ENCODE data around the gene MNS1.
"Not testable (repeated sequence)": the region's sequence is repeated elsewhere in the genome, so short reads cannot be mapped to it uniquely, and the experiment has no call there.

The MNS1 gene

GRCh38 chr15:56456229-56456628, 8.7 kb downstream of the MNS1 start:
- DNase-seq (ENCODE audit: low read depth in 2 of 2, low spot score in 1 of 2) = no peak

GRCh38 chr15:56454836-56455235, 10.1 kb downstream of the MNS1 start:
- no peak for DNase-seq (ENCODE audit: low read depth in 2 of 2, low spot score in 1 of 2)

DNA sequence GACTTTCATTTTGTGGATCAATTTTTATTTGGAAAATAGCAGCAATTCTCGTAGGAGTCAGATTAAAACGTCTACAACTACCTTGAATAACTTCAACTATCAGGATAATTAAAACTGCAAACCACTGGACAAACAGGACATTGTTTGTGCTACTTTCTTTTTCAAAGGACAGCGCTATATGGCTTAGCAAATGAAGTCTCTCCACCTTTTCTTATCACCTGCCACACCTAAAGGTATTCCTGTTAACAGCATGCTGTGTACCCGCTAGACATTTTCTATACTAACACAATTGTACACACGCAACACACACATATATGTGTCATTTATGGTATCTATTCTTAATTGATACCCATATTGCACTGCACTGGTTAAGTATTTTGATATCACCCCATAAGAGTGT, 19.2 kb downstream of the MNS1 start:
- DNase-seq (ENCODE audit: low read depth in 2 of 2, low spot score in 1 of 2) = no peak

DNA sequence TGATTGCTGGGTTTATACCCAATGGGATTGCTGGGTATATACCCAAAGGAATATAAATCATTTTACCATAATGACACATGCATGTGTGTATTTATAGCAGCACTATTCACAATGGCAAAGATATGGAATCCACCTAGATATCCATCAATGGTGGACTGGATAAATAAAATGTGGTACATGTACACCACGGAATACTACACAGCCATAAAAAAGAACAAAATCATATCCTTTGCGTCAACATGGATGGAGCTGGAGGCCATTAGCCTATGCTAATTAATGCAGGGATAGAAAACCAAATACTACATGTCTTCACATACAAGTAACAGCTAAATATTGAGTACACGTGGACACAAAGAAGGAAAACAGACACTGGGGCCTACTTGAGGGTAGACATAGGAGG, 22.6 kb downstream of the MNS1 start:
- DNase-seq (ENCODE audit: low read depth in 2 of 2, low spot score in 1 of 2) = no peak

- no peak for DNase-seq (ENCODE audit: low read depth in 2 of 2, low spot score in 1 of 2)
Observed at GRCh38 chr15:56440214-56440770, 24.6 kb downstream of the MNS1 start.

- no peak for DNase-seq (ENCODE audit: low read depth in 2 of 2, low spot score in 1 of 2)
Observed at GRCh38 chr15:56432304-56432703, 32.6 kb downstream of the MNS1 start.

DNA sequence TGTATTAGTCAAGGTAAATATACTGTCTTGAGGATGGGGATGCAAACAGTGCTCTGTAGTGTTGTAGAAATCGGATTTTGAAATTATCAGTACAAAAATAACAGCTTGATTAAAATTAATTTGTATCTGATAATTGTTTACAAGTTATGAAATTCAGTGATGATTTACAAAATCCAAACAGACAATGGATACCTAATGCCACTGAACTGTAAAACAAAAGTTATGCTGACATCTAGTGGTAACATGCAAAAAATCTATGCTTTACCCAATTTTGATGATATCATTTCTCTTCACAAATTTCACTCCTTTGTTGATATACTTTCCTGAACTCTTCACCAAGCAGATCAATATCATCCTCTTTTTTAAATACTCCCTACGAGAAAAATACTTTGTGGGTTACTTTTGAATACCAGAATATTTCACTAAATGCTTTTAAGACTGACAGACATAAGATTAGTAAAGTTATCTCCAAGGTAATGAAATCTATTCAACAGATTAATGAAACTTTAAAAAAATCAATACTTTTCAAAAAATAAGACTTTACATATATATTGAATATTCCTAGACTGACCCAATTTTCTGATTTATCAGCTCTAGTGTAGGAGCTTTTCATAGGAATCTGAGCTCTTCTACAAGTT, 36.0 kb downstream of the MNS1 start:
- DNase-seq (ENCODE audit: low read depth in 2 of 2, low spot score in 1 of 2) = no peak

GRCh38 chr15:56425976-56426375, 39.0 kb downstream of the MNS1 start:
- no peak for DNase-seq (ENCODE audit: low read depth in 2 of 2, low spot score in 1 of 2)

- no peak for DNase-seq (ENCODE audit: low read depth in 2 of 2, low spot score in 1 of 2)
Observed at GRCh38 chr15:56425276-56425675, 39.7 kb downstream of the MNS1 start.

- DNase-seq (ENCODE audit: low read depth in 2 of 2, low spot score in 1 of 2) = not testable (repeated sequence)
Observed at GRCh38 chr15:56413114-56413733, 51.7 kb downstream of the MNS1 start.

- no peak for DNase-seq (ENCODE audit: low read depth in 2 of 2, low spot score in 1 of 2)
Observed at GRCh38 chr15:56411122-56411749, 53.7 kb downstream of the MNS1 start.

DNA sequence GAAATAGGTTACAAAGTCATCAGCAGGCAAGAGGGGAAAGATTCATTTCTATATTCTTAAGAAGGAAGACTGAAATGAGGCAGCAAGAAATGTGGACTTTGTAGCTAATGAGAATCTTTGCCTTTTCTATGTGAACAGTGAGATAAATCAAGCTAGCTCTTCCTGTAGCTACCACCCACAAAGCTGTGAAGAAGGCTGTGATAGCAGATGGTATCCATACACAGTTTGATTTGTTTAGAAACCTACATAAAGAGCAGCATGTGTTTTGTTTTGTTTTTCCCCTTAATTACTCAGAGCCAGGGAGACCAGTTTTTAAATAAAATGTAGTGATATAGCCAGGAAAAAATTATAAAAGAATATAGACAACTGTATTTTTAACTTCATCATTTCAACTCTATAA, 54.2 kb downstream of the MNS1 start:
- no peak for DNase-seq (ENCODE audit: low read depth in 2 of 2, low spot score in 1 of 2)

GRCh38 chr15:56399209-56399608, 65.7 kb downstream of the MNS1 start:
- DNase-seq (ENCODE audit: low read depth in 2 of 2, low spot score in 1 of 2) = not testable (repeated sequence)

GRCh38 chr15:56397325-56397724, 67.6 kb downstream of the MNS1 start:
- DNase-seq (ENCODE audit: low read depth in 2 of 2, low spot score in 1 of 2) = not testable (repeated sequence)

GRCh38 chr15:56394909-56395308, 70.0 kb downstream of the MNS1 start:
- DNase-seq (ENCODE audit: low read depth in 2 of 2, low spot score in 1 of 2) = no peak

DNA sequence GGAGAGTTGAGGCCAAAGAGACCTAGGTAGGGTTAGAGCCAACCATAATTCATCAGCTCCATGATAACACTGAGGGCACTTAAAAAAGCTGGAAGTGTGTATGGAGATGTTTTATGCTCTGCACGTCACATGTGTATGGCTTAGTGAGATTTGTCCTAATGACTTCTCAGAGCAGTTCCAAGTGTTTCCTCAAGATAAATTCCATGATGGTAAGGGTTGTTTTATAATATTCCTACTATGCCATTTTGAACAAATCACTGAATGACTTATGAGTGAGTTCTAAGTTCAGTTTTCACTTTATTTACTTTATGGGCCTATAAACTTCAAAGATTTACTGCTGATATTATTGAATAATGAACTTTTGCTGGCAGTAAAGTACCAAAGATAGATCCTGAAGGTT, 71.7 kb downstream of the MNS1 start:
- no peak for DNase-seq (ENCODE audit: low read depth in 2 of 2, low spot score in 1 of 2)

DNA sequence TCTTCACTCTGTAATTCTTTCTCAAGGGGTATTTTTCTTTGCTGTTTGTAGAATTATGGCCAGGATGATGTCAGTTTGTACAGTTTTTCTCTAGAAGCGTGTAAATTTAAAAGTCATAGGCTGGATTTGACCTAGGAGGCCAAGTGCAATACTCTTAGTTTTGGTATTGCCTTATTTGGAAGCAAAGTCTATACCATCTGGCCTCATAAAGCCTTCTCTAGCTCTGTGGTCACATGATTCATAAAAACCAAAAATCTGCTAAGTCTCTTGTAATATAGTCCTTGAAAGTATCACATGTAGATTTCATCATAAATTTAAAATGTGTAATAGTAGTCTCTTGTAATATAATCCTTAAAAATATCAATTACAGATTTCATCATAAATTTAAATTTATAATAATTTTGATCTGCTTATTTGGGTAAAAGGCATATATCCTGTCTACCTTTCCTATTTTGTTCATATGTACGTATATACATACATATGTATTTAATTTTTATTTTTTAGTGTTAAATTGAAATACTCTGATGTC, 74.1 kb downstream of the MNS1 start:
- no peak for DNase-seq (ENCODE audit: low read depth in 2 of 2, low spot score in 1 of 2)

DNA sequence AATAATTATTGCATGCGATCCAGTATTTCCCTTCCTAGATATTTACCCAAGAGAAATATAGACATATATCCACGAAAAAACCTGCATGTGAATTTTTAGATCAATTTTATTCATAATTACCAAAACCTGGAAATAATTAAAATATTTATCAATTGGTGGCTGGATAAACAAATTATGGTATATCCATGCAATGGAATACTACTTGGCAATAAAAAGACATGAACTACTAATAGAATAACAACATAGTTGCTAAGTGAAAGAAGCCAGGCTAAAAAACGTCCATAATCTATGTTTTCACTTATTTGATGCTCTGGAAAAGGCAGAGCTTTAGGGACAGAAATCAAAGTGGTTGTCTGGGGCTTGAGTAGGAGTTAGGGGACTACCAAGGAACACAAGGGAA, 79.0 kb downstream of the MNS1 start:
- DNase-seq (ENCODE audit: low read depth in 2 of 2, low spot score in 1 of 2) = no peak

DNA sequence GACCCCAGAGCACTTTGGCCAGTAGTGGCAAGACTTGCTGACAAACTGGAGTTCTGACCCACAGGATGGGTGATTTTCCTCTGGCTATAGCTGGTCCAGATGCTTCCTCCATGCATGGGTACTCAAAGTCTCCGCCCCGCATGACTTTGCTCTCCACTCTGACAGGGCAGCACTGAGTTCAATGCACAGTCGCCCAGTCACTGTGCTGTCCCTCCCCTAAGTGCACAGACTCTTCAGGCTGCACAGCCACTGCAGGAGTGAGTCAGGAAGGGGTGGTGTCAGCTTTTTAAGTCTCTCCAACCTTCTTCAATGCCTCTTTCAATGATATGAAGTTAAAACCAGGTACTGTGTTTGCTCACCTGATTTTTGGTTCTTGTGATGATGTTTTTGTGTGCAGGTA, 81.9 kb downstream of the MNS1 start:
- no peak for DNase-seq (ENCODE audit: low read depth in 2 of 2, low spot score in 1 of 2)
